ENCODE data around the gene MAP4K4. TPM values are rescaled to one million over a fixed set of nuclear protein-coding genes. Genes with fewer than 3 reads are reported as not detected.

MAP4K4 gene
- total and polyA plus RNA-seq, 4 donors = 19.7 to 91.7 (median 54.0) TPM

GRCh38 chr2:101723371-101724124 lies 26.0 kb downstream of the MAP4K4 start:
- peak in 1 of 3 donors; percentile 64 for DNase-seq
- Histone ChIP-seq H3K4me1 (ENCODE audit: control insufficient read depth in 5 of 5, insufficient read depth in 5 of 5, low read length in 5 of 5) (peaks cover 5 to 52% (median 12%) of the 10 kb centered on the region in 5 donors), H3K27ac (ENCODE audit: low read depth in 1 of 2, low read length in 1 of 2) (no peak overlapping the region), H3K4me3 (no peak overlapping the region), H3K9me3 (ENCODE audit: control insufficient read depth in 4 of 4, insufficient read depth in 3 of 4, low read length in 3 of 4) (no peaks in the 10 kb centered on the region), H3K9ac (ENCODE audit: insufficient read depth in 1 of 2, low read length in 2 of 2) (no peak overlapping the region), H3K27me3 (ENCODE audit: control insufficient read depth in 3 of 3, insufficient read depth in 3 of 3, low read length in 2 of 3) (no peaks in the 10 kb centered on the region), H3K36me3 (ENCODE audit: control insufficient read depth in 4 of 4, insufficient read depth in 4 of 4, low read length in 4 of 4) (peaks cover 0 to 3% (median 0%) of the 10 kb centered on the region in 4 donors)
- no peak for TF ChIP-seq CTCF (IDR thresholded peaks at IDR 0.05; ENCODE audit: control extremely low read depth, extremely low read depth)
- WGBS, 2 donors = 57 to 73% methylated on average over 4 of the region's 4 CpGs
- ATAC-seq (ENCODE audit: insufficient read depth, low FRiP score) = peak; percentile 64

- H3K9ac ChIP-seq (ENCODE audit: insufficient read depth in 1 of 2, low read length in 2 of 2) = no peak overlapping the region
- H3K4me3 ChIP-seq = no peak overlapping the region
- TF ChIP-seq CTCF (IDR thresholded peaks at IDR 0.05; ENCODE audit: control extremely low read depth, extremely low read depth) = no peak
- ATAC-seq (ENCODE audit: insufficient read depth, low FRiP score) = peak; percentile 24
- no peaks in the 10 kb centered on the region for H3K27me3 ChIP-seq (ENCODE audit: control insufficient read depth in 3 of 3, insufficient read depth in 3 of 3, low read length in 2 of 3)
- H3K36me3 ChIP-seq (ENCODE audit: control insufficient read depth in 4 of 4, insufficient read depth in 4 of 4, low read length in 4 of 4) = peaks cover 0 to 3% (median 0%) of the 10 kb centered on the region in 4 donors
- WGBS, 2 donors = 38 to 70% methylated on average over 3 of the region's 3 CpGs
- peaks cover 9 to 46% (median 12%) of the 10 kb centered on the region in 5 donors for H3K4me1 ChIP-seq (ENCODE audit: control insufficient read depth in 5 of 5, insufficient read depth in 5 of 5, low read length in 5 of 5)
- no peak overlapping the region for H3K27ac ChIP-seq (ENCODE audit: low read depth in 1 of 2, low read length in 1 of 2)
- DNase-seq = no peak
- H3K9me3 ChIP-seq (ENCODE audit: control insufficient read depth in 4 of 4, insufficient read depth in 3 of 4, low read length in 3 of 4) = no peaks in the 10 kb centered on the region
Measured at GRCh38 chr2:101724125-101724474, 26.6 kb downstream of the MAP4K4 start.

GRCh38 chr2:101725038-101725437 lies 27.5 kb downstream of the MAP4K4 start:
- peaks cover 0 to 3% (median 0%) of the 10 kb centered on the region in 4 donors for H3K36me3 ChIP-seq (ENCODE audit: control insufficient read depth in 4 of 4, insufficient read depth in 4 of 4, low read length in 4 of 4)
- ATAC-seq (ENCODE audit: insufficient read depth, low FRiP score) = no peak
- H3K27me3 ChIP-seq (ENCODE audit: control insufficient read depth in 3 of 3, insufficient read depth in 3 of 3, low read length in 2 of 3) = no peaks in the 10 kb centered on the region
- no peak overlapping the region for H3K9ac ChIP-seq (ENCODE audit: insufficient read depth in 1 of 2, low read length in 2 of 2)
- no peak overlapping the region for H3K27ac ChIP-seq (ENCODE audit: low read depth in 1 of 2, low read length in 1 of 2)
- DNase-seq = no peak
- peaks cover 9 to 38% (median 12%) of the 10 kb centered on the region in 5 donors for H3K4me1 ChIP-seq (ENCODE audit: control insufficient read depth in 5 of 5, insufficient read depth in 5 of 5, low read length in 5 of 5)
- no peak overlapping the region for H3K4me3 ChIP-seq
- no peaks in the 10 kb centered on the region for H3K9me3 ChIP-seq (ENCODE audit: control insufficient read depth in 4 of 4, insufficient read depth in 3 of 4, low read length in 3 of 4)
- WGBS, 2 donors = 73 to 91% methylated on average over 3 of the region's 3 CpGs
- TF ChIP-seq CTCF (IDR thresholded peaks at IDR 0.05; ENCODE audit: control extremely low read depth, extremely low read depth) = no peak

Measured in lung (tissue), 12 donors.